ENCODE measurements around the gene PPM1H.

Gene PPM1H

GRCh38 chr12:62866451-62867082 is 68.4 kb downstream of the PPM1H start:
- DNase-seq, result no peak

- DNase-seq, result no peak
Measured at GRCh38 chr12:62865937-62866336, 69.0 kb downstream of the PPM1H start.

GRCh38 chr12:62865065-62865464 is 69.9 kb downstream of the PPM1H start:
- DNase-seq, result no peak

- DNase-seq, result no peak
Measured at GRCh38 chr12:62862259-62862881, 72.6 kb downstream of the PPM1H start.

- DNase-seq, result no peak
Measured at GRCh38 chr12:62861586-62861985, 73.4 kb downstream of the PPM1H start.

GRCh38 chr12:62860501-62861411 is 74.2 kb downstream of the PPM1H start:
- no peak for DNase-seq

- no peak for DNase-seq
Measured at GRCh38 chr12:62860020-62860419, 74.9 kb downstream of the PPM1H start.

GRCh38 chr12:62859321-62859737 is 75.6 kb downstream of the PPM1H start:
- peak; percentile 37 for DNase-seq

GRCh38 chr12:62856454-62856853 is 78.5 kb downstream of the PPM1H start:
- no peak for DNase-seq

- no peak for DNase-seq
Measured at GRCh38 chr12:62854024-62854423, 80.9 kb downstream of the PPM1H start.

- no peak for DNase-seq
Measured at GRCh38 chr12:62849398-62849797, 85.6 kb downstream of the PPM1H start.

GRCh38 chr12:62848418-62848817 is 86.5 kb downstream of the PPM1H start:
- DNase-seq, result peak; percentile 93

GRCh38 chr12:62847709-62848108 is 87.2 kb downstream of the PPM1H start:
- no peak for DNase-seq

GRCh38 chr12:62846491-62846890 is 88.5 kb downstream of the PPM1H start:
- peak; percentile 86 for DNase-seq

- DNase-seq, result no peak
Measured at GRCh38 chr12:62844915-62845314, 90.0 kb downstream of the PPM1H start.

GRCh38 chr12:62843716-62844115 is 91.2 kb downstream of the PPM1H start:
- no peak for DNase-seq

GRCh38 chr12:62841846-62842245 is 93.1 kb downstream of the PPM1H start:
- DNase-seq, result peak; percentile 77

- no peak for DNase-seq
Measured at GRCh38 chr12:62840806-62841205, 94.1 kb downstream of the PPM1H start.

- DNase-seq, result no peak
Measured at GRCh38 chr12:62839869-62840660, 94.9 kb downstream of the PPM1H start.

GRCh38 chr12:62834971-62835547 is 99.9 kb downstream of the PPM1H start:
- no peak for DNase-seq

GRCh38 chr12:62834406-62834805 is 100.5 kb downstream of the PPM1H start:
- no peak for DNase-seq

- no peak for DNase-seq
Measured at GRCh38 chr12:62833634-62834033, 101.3 kb downstream of the PPM1H start.

- no peak for DNase-seq
Measured at GRCh38 chr12:62832558-62832957, 102.4 kb downstream of the PPM1H start.

Data from suppressor macrophage treated with lipopolysaccharide for 4 hours (primary cell).